SHP77 (cell line): ENCODE results near the gene GLRX.

Source experiments
- DNase-seq, 2 experiments: peaks; one replicate each; lab custom pipeline; 2025; lab: John Stamatoyannopoulos, UW

GLRX gene

GRCh38 chr5:95808686-95809413 is 13.7 kb downstream of the GLRX start:
- no peak for DNase-seq

GRCh38 chr5:95808013-95808685 is 14.4 kb downstream of the GLRX start:
- no peak for DNase-seq

- DNase-seq = no peak
Measured at GRCh38 chr5:95806687-95807086, 15.8 kb downstream of the GLRX start.

GRCh38 chr5:95804736-95805539 is 17.6 kb downstream of the GLRX start:
- DNase-seq = no peak

GRCh38 chr5:95803271-95804148 is 19.0 kb downstream of the GLRX start:
- no peak for DNase-seq

GRCh38 chr5:95801961-95802360 is 20.6 kb downstream of the GLRX start:
- DNase-seq = no peak

- DNase-seq = no peak
Measured at GRCh38 chr5:95801532-95801931, 21.0 kb downstream of the GLRX start.

GRCh38 chr5:95800553-95800952 is 22.0 kb downstream of the GLRX start:
- DNase-seq = no peak

GRCh38 chr5:95799191-95799835 is 23.2 kb downstream of the GLRX start:
- no peak for DNase-seq

- DNase-seq = no peak
Measured at GRCh38 chr5:95798545-95798944, 24.0 kb downstream of the GLRX start.

- no peak for DNase-seq
Measured at GRCh38 chr5:95798048-95798447, 24.5 kb downstream of the GLRX start.

- no peak for DNase-seq
Measured at GRCh38 chr5:95797301-95797700, 25.2 kb downstream of the GLRX start.

GRCh38 chr5:95794070-95794516 is 28.4 kb downstream of the GLRX start:
- DNase-seq = no peak

- DNase-seq = no peak
Measured at GRCh38 chr5:95791751-95792150, 30.8 kb downstream of the GLRX start.

- DNase-seq = no peak
Measured at GRCh38 chr5:95788493-95788892, 34.0 kb downstream of the GLRX start.

GRCh38 chr5:95786821-95787418 is 35.6 kb downstream of the GLRX start:
- DNase-seq = no peak

GRCh38 chr5:95784514-95785302 is 37.8 kb downstream of the GLRX start:
- DNase-seq = no peak

GRCh38 chr5:95783661-95784060 is 38.9 kb downstream of the GLRX start:
- no peak for DNase-seq

- DNase-seq = no peak
Measured at GRCh38 chr5:95782181-95782580, 40.3 kb downstream of the GLRX start.

GRCh38 chr5:95781101-95781583 is 41.4 kb downstream of the GLRX start:
- DNase-seq = peak; percentile 56 to 63
